SKM-1 (cell line): ENCODE data around the gene SLC7A11.

Source experiments
- DNase-seq: peaks from one replicate; lab custom pipeline; 2025; ENCODE audit not compliant: unreplicated experiment; lab: John Stamatoyannopoulos, UW

Gene SLC7A11

GRCh38 chr4:138242076-138242833 is at the start of gene SLC7A11:
SLC7A11 (minus strand) TSS chr4:138242349; CDS start chr4:138242069, 280 bp downstream.
- DNase-seq = peak; percentile 93

GRCh38 chr4:138291431-138291830 is 49.3 kb upstream of the SLC7A11 start:
- no peak for DNase-seq

- DNase-seq = no peak
These were observed 48.7 kb upstream of the SLC7A11 start for GRCh38 chr4:138290805-138291204.

- DNase-seq = no peak
These were observed 37.1 kb upstream of the SLC7A11 start for GRCh38 chr4:138279286-138279685.

- no peak for DNase-seq
These were observed 35.0 kb upstream of the SLC7A11 start for GRCh38 chr4:138277133-138277532.

GRCh38 chr4:138275963-138276621 is 33.9 kb upstream of the SLC7A11 start:
- no peak for DNase-seq

- DNase-seq = no peak
These were observed 33.1 kb upstream of the SLC7A11 start for GRCh38 chr4:138275216-138275615.

GRCh38 chr4:138269175-138269574 is 27.0 kb upstream of the SLC7A11 start:
- no peak for DNase-seq

- no peak for DNase-seq
These were observed 25.7 kb upstream of the SLC7A11 start for GRCh38 chr4:138267835-138268234.

GRCh38 chr4:138266948-138267347 is 24.8 kb upstream of the SLC7A11 start:
- no peak for DNase-seq

GRCh38 chr4:138263247-138263816 is 21.2 kb upstream of the SLC7A11 start:
- DNase-seq = no peak

- DNase-seq = no peak
These were observed 20.3 kb upstream of the SLC7A11 start for GRCh38 chr4:138262469-138262868.

- DNase-seq = no peak
These were observed 19.9 kb upstream of the SLC7A11 start for GRCh38 chr4:138262030-138262429.

GRCh38 chr4:138259824-138260223 is 17.7 kb upstream of the SLC7A11 start:
- no peak for DNase-seq

GRCh38 chr4:138259271-138259670 is 17.1 kb upstream of the SLC7A11 start:
- no peak for DNase-seq

GRCh38 chr4:138256608-138257007 is 14.5 kb upstream of the SLC7A11 start:
- DNase-seq = no peak

- no peak for DNase-seq
These were observed 13.9 kb upstream of the SLC7A11 start for GRCh38 chr4:138255917-138256597.

- DNase-seq = no peak
These were observed 10.4 kb upstream of the SLC7A11 start for GRCh38 chr4:138252551-138252950.

- no peak for DNase-seq
These were observed 9.8 kb upstream of the SLC7A11 start for GRCh38 chr4:138251938-138252337.

GRCh38 chr4:138249132-138249531 is 7.0 kb upstream of the SLC7A11 start:
- DNase-seq = no peak

- DNase-seq = no peak
These were observed 5.9 kb upstream of the SLC7A11 start for GRCh38 chr4:138248058-138248457.

- no peak for DNase-seq
These were observed 5.5 kb upstream of the SLC7A11 start for GRCh38 chr4:138247643-138248042.
